Natural killer cell (primary cell): Measurements from ENCODE around the gene WWTR1. TPM values are rescaled to one million over a fixed set of nuclear protein-coding genes. Genes with fewer than 3 reads are reported as not detected.

Experiments used
- ATAC-seq, 3 donors: fragments of 150-1000 bp in 2 of 3; fragments of 200-7000 bp in 1 of 3; cut with Tn5 transposase; 1 replicate in 1 of 3; 2 replicates in 2 of 3; pipeline ENCODE4 v1.10.0; 2021; ENCODE audit warnings: mild to moderate bottlenecking in 2 of 3, moderate library complexity in 2 of 3
- DNase-seq, 2 donors: peaks; one replicate each; pipeline versions ENCODE4 v3.0.0 to v3.0.0-alpha.2; 2013 to 2021; ENCODE audit warnings: mixed read lengths in 1 of 2
- H3K27ac ChIP-seq: one replicate; pipeline ENCODE4 v1.5.1; 2013; ENCODE audit warnings: mild to moderate bottlenecking, low read length
- H3K27me3 ChIP-seq: one replicate; pipeline ENCODE4 v1.6.1; 2013; ENCODE audit warnings: low read length; ENCODE audit not compliant: control insufficient read depth, insufficient read depth
- H3K36me3 ChIP-seq: one replicate; pipeline ENCODE4 v1.6.1; 2013; ENCODE audit warnings: low read length; ENCODE audit not compliant: control insufficient read depth, insufficient read depth
- H3K4me1 ChIP-seq: one replicate; pipeline ENCODE4 v1.6.1; 2013; ENCODE audit warnings: low read length; ENCODE audit not compliant: control insufficient read depth, insufficient read depth
- H3K4me3 ChIP-seq: one replicate; pipeline ENCODE4 v1.5.1; 2013; ENCODE audit warnings: low read length
- H3K9me3 ChIP-seq: one replicate; pipeline ENCODE4 v1.6.1; 2013; ENCODE audit warnings: low read length; ENCODE audit not compliant: control insufficient read depth, insufficient read depth
- H3K27ac Mint-ChIP-seq, 2 donors: one replicate each; pipeline ENCODE4 v1.8.0; 2022; ENCODE audit warnings: mild to moderate bottlenecking in 2 of 2, mixed read lengths in 2 of 2, moderate library complexity in 1 of 2
- H3K27me3 Mint-ChIP-seq, 2 donors: one replicate each; pipeline ENCODE4 v1.8.0; 2022; ENCODE audit warnings: low read depth in 2 of 2, mixed read lengths in 2 of 2
- H3K36me3 Mint-ChIP-seq: one replicate; pipeline ENCODE4 v1.8.0; 2022; ENCODE audit warnings: mixed read lengths
- H3K4me1 Mint-ChIP-seq, 2 donors: one replicate each; pipeline ENCODE4 v1.8.0; 2022; ENCODE audit warnings: mixed read lengths in 2 of 2
- H3K4me3 Mint-ChIP-seq: one replicate; pipeline ENCODE4 v1.8.0; 2022; ENCODE audit warnings: mild to moderate bottlenecking, moderate library complexity, mixed read lengths
- H3K9me3 Mint-ChIP-seq, 2 donors: one replicate each; pipeline ENCODE4 v1.8.0; 2022; ENCODE audit warnings: mixed read lengths in 2 of 2
- CTCF ChIP-seq: fragments of 200-600 bp; IDR thresholded peaks from one replicate; pipeline ENCODE4 v1.8.0; 2022; ENCODE audit warnings: antibody characterized with exemption
- WGBS: methylation state at CpG from one replicate; pipeline ENCODE4 v1.1.7; 2013; ENCODE audit warnings: missing lambda C conversion rate; ENCODE audit not compliant: insufficient coverage; 5-methylcytosine and 5-hydroxymethylcytosine counted together
- intact Hi-C: fragments of 100-400 bp; cut with micrococcal nuclease; formaldehyde crosslinking; loops from one replicate; pipeline ENCODE4 v1.14.2; 2022
- total RNA-seq, 4 donors: library from RNA; stranded (reverse); fragments of 120-200 nt in 1 of 4; gene quantifications; one replicate each; pipeline versions ENCODE4 v1.2.3 to v1.2.4, GENCODE V29; 2013 to 2022

WWTR1 gene
- total RNA-seq, 3 donors from 2014 or later (not counting 1 experiment from before 2014, with no cell fraction given), result 0.72 to 1.1 (median 0.73) TPM

GRCh38 chr3:149608987-149609386 lies 48.8 kb downstream of the WWTR1 start:
- 92% methylated on average over 3 of the region's 3 CpGs for WGBS
- H3K27ac ChIP-seq, result no peak overlapping the region
- no peak overlapping the region for H3K27ac Mint-ChIP-seq
- H3K4me3 Mint-ChIP-seq, result no peak overlapping the region
- peaks cover 3 to 9% of the 10 kb centered on the region in 2 donors for H3K27me3 Mint-ChIP-seq
- H3K36me3 Mint-ChIP-seq, result no peaks in the 10 kb centered on the region
- no peaks in the 10 kb centered on the region for H3K36me3 ChIP-seq
- TF ChIP-seq CTCF, result no peak
- intact Hi-C loops, result no loop called here
- no peak overlapping the region for H3K4me3 ChIP-seq
- H3K27me3 ChIP-seq, result no peaks in the 10 kb centered on the region
- no peak for ATAC-seq
- no peaks in the 10 kb centered on the region for H3K9me3 ChIP-seq
- no peaks in the 10 kb centered on the region for H3K9me3 Mint-ChIP-seq
- no peak for DNase-seq
- no peaks in the 10 kb centered on the region for H3K4me1 ChIP-seq
- no peaks in the 10 kb centered on the region for H3K4me1 Mint-ChIP-seq

GRCh38 chr3:149605902-149606301 lies 51.9 kb downstream of the WWTR1 start:
- Histone ChIP-seq H3K27ac (no peak overlapping the region), H3K36me3 (no peaks in the 10 kb centered on the region), H3K4me1 (no peaks in the 10 kb centered on the region), H3K4me3 (no peak overlapping the region), H3K27me3 (no peaks in the 10 kb centered on the region), H3K9me3 (no peaks in the 10 kb centered on the region)
- peaks cover 0 to 3% of the 10 kb centered on the region in 2 donors for H3K27me3 Mint-ChIP-seq
- H3K36me3 Mint-ChIP-seq, result no peaks in the 10 kb centered on the region
- no peak for ATAC-seq
- no peak for DNase-seq
- no peak for TF ChIP-seq CTCF
- no peaks in the 10 kb centered on the region for H3K9me3 Mint-ChIP-seq
- intact Hi-C loops, result no loop called here
- H3K4me1 Mint-ChIP-seq, result no peaks in the 10 kb centered on the region
- WGBS, result 95% methylated on average over 1 of the region's 2 CpGs
- H3K4me3 Mint-ChIP-seq, result no peak overlapping the region
- H3K27ac Mint-ChIP-seq, result no peak overlapping the region

GRCh38 chr3:149604125-149604875 lies 53.5 kb downstream of the WWTR1 start:
- no peak overlapping the region for H3K27ac ChIP-seq
- H3K27me3 Mint-ChIP-seq, result no peaks in the 10 kb centered on the region
- H3K27me3 ChIP-seq, result no peaks in the 10 kb centered on the region
- no peaks in the 10 kb centered on the region for H3K9me3 Mint-ChIP-seq
- H3K4me1 Mint-ChIP-seq, result no peaks in the 10 kb centered on the region
- H3K4me1 ChIP-seq, result no peaks in the 10 kb centered on the region
- WGBS, result 97% methylated on average over 4 of the region's 4 CpGs
- H3K36me3 ChIP-seq, result no peaks in the 10 kb centered on the region
- intact Hi-C loops, result no loop called here
- no peak for TF ChIP-seq CTCF
- no peaks in the 10 kb centered on the region for H3K9me3 ChIP-seq
- H3K36me3 Mint-ChIP-seq, result no peaks in the 10 kb centered on the region
- no peak overlapping the region for H3K27ac Mint-ChIP-seq
- DNase-seq (no peak), ATAC-seq (no peak)
- H3K4me3 ChIP-seq, result no peak overlapping the region
- no peak overlapping the region for H3K4me3 Mint-ChIP-seq
